LHCN-M2 (cell line): ENCODE measurements around the gene CMYA5. TPM values are rescaled to one million over a fixed set of nuclear protein-coding genes. Genes with fewer than 3 reads are reported as not detected.
"Not testable (repeated sequence)": the region's sequence is repeated elsewhere in the genome, so short reads cannot be mapped to it uniquely, and the experiment has no call there.

Source experiments
- DNase-seq: peaks from one replicate; pipeline ENCODE4 v3.0.0-alpha.2; 2012; ENCODE audit warnings: low read depth
- total RNA-seq: library from RNA; depleted of rRNA; stranded (reverse); fragments of >200 nt; gene quantifications from 2 replicates; pipeline ENCODE4 v1.2.3, GENCODE V29; 2014

Gene CMYA5
- total RNA-seq, 1 experiment from 2014 or later, result 0.06 TPM

DNA sequence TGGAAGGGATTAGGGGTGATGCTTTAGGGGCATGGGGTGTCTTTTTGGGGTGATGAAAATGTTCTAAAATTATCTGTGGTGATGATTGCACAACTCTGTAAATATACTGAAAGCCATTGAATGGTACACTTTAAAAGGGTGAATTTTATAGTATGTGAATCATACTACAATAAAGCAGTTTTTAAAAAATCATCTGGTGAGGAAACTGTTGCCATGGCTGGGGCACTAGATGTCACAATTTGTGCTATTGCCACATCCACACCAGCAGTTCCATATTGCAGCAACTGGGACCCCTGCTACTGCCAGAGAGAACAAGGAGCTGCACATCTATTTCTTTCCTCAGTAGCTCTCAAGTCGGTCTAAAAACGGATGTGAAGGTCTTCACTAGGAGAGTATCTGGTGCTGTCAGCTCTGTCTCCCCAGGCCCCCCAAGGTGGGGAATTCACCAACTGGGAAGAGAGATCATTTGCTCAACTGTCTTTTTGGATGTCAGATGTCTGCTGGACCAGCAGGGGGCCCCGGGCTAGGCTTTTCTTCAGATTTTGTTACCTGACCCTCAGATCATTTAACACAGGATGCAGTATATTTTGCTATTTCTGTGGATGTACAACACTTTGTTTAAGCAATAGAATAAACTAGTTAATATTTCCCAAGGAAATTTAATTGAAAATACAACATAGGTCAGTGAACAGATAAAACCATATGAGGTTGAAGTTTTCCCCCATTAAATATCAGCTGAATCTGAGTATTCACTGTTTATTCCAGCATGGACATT lies 13.2 kb downstream of the CMYA5 start:
- DNase-seq, result peak; percentile 43

DNA sequence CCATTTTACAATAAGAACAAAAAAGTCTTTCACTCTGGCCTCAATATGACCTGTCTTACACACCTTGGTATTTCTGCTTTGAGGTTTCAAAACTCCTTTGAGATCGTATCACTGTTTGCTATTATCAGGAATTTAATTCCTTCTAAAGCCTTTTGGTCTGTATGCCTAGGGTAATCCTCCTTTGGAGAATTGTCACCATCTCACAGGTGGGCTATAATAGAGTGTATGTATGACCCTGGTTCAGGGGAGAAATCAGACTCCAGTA lies 13.7 kb downstream of the CMYA5 start:
- DNase-seq, result no peak

DNA sequence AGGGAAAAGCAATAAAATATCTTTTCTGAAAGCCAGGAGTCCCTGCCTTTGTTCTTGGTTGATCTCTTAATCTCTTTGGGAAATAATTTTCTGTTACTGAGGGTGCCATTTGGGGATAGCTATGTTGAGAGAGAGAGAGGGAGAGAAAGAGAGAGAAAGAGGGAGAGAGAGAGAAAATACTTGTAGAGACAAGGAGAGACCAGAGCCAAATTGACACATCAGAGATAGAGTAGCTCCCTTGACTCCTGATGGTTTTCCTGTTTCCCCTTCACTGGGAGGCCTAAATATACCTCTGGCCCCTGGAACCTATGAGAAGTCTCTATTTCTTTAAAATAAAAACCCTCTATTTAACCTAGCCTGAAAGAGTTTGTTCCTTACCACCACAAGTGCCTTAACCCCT lies 14.9 kb downstream of the CMYA5 start:
- no peak for DNase-seq

GRCh38 chr5:79705632-79706031 lies 16.0 kb downstream of the CMYA5 start:
- no peak for DNase-seq

DNA sequence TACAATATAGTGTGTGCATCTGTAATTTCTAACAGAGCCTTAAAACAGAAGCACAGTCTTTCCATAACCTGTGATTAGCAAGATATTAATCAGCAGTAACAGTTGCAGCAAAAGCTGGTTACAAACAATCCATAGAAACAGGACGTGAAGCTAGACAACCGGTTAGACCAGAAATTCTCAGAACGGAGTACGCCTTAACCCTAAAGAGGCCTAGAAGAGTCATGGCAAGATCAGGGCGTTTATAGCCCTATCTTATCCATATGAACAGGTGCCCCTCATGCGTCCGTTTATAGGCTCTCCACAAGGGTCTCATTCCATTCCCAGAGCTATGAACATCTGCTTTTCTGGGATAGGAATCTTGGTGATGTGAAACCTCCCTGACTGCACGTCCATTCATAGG lies 16.7 kb downstream of the CMYA5 start:
- not testable (repeated sequence) for DNase-seq

GRCh38 chr5:79707535-79707934 lies 17.9 kb downstream of the CMYA5 start:
- DNase-seq, result no peak

- no peak for DNase-seq
Measured at GRCh38 chr5:79712741-79713140, 23.1 kb downstream of the CMYA5 start.

DNA sequence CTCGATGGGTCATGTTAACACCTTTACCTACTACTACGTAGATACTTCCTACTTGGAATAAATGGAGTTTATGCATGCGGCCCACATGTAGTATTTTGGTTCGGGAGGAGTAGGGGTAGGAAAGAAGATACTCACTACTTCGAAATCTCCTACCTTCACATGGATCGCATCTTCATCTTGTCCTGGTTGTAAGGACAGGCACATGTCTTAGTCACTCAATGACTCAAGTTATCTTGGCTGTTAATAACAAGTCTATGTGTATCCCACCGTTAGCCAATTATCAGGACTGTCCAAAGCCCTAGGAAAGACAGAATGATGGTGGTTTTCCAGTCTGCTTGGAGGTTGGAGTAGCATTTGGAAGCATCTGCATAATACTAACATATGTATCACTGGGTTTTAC lies 24.1 kb downstream of the CMYA5 start:
- no peak for DNase-seq

DNA sequence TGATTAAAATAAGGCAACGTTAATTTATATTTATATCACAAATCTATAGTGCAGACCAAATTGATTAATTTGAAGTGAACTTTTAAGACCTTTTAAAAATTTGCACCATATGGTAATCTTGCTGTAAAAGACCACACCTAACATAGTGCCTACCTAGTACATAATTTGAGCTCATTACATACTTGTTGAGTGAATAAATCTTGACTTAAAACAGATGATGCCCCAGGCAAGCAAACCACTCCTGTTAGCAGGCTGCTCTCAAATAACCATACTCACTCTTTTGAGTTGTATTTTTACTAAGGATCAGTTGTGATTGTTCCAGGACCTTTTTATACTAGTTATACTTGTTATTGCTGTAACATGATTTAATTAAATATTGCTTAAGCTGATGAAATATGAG lies 27.2 kb downstream of the CMYA5 start:
- no peak for DNase-seq

- no peak for DNase-seq
Measured at GRCh38 chr5:79720096-79720495, 30.5 kb downstream of the CMYA5 start.

DNA sequence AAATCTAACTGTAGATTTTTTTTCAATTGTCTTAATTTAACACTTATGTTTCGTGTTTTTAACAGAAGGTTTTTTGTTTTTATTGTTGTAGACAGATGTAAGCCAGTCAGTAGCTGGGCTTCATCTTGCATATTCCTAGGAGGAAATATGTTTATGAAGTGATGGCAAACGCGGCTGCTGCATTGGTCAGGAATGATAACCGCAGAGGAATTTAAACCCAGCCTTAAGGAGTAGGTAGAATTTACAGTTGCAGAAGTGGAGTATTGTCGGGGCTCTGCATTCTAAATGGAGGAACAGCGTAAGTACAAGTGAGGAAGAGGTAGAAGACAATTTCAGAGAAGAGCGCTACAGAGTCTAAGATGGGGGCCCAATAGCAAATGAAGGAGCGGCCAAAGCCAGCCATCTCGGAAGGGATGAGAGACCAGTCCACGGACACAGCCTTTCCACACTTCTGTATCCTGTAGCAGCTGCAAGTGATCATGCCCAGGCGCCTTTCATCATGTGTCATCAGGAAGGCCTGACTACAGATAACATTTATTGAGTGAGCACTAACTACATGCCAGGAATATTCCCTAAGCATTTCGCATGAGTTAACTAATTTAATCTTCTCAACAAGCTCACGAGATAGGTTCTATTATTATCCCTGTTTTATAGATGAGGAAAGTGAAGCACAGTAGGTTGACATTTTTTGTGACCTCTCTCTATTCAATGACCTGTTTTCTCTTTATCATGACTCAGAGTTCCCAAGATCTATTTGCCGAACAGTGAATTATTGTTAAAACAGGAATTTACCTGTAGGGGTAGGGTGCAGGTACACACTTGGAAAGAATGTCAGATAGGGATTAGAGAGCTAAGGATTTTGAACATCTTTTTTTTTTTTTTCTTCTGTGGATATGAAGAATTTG lies 38.1 kb downstream of the CMYA5 start:
- DNase-seq, result peak; percentile 2

- DNase-seq, result no peak
Measured at GRCh38 chr5:79728396-79728795, 38.8 kb downstream of the CMYA5 start.

DNA sequence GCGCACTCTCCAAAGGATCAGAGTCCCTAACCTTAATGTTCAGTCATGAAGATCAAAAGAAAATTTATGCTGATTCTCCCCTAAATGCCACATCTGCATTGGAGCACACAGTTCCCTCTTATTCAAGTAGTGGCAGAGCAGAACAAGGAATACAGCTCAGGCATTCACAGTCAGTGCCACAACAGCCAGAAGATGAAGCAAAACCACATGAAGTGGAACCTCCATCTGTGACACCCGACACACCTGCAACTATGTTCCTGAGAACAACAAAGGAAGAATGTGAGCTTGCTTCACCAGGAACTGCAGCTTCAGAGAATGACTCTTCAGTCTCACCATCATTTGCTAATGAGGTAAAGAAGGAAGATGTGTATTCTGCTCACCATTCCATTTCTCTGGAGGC lies 40.0 kb downstream of the CMYA5 start:
- DNase-seq, result no peak

GRCh38 chr5:79730564-79730963 lies 40.9 kb downstream of the CMYA5 start:
- no peak for DNase-seq

DNA sequence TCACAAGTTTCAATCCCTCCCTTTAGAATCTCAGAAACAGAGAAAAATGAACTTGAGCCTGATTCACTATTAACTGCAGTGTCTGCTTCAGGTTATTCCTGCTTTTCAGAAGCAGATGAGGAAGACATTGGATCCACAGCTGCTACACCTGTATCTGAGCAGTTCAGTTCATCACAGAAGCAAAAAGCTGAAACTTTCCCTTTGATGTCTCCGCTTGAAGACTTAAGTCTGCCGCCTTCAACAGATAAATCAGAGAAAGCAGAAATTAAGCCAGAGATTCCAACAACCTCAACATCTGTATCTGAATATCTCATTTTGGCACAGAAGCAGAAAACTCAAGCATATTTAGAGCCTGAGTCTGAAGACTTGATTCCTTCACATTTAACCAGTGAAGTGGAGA lies 42.1 kb downstream of the CMYA5 start:
- DNase-seq, result no peak

DNA sequence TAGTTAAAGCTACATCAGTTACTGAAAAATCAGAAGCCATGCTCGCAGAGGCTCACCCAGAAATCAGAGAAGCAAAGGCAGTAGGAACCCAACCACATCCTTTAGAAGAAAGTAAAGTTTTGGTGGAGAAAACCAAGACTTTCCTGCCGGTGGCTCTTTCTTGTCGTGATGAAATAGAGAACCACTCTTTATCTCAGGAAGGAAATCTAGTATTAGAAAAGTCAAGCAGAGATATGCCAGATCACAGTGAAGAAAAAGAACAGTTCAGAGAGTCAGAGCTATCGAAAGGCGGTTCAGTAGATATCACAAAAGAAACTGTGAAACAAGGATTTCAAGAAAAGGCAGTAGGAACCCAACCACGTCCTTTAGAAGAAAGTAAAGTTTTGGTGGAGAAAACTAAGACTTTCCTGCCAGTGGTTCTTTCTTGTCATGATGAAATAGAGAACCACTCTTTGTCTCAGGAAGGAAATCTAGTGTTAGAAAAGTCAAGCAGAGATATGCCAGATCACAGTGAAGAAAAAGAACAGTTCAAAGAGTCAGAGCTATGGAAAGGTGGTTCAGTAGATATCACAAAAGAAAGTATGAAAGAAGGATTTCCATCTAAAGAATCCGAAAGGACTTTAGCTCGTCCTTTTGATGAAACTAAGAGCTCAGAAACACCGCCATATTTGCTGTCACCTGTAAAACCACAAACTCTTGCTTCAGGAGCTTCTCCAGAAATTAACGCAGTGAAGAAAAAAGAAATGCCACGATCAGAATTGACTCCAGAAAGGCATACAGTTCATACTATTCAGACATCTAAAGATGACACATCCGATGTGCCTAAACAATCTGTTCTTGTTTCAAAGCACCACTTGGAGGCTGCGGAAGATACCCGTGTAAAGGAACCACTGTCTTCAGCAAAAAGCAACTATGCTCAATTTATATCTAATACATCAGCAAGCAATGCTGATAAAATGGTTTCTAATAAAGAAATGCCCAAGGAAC lies 47.2 kb downstream of the CMYA5 start:
- no peak for DNase-seq

DNA sequence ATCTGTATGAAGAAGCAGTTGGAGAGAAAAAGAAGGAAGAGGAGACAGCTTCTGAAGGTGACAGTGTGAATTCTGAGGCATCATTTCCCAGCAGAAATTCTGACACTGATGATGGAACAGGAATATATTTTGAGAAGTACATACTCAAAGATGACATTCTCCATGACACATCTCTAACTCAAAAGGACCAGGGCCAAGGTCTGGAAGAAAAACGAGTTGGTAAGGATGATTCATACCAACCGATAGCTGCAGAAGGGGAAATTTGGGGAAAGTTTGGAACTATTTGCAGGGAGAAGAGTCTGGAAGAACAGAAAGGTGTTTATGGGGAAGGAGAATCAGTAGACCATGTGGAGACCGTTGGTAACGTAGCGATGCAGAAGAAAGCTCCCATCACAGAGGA lies 48.7 kb downstream of the CMYA5 start:
- no peak for DNase-seq

DNA sequence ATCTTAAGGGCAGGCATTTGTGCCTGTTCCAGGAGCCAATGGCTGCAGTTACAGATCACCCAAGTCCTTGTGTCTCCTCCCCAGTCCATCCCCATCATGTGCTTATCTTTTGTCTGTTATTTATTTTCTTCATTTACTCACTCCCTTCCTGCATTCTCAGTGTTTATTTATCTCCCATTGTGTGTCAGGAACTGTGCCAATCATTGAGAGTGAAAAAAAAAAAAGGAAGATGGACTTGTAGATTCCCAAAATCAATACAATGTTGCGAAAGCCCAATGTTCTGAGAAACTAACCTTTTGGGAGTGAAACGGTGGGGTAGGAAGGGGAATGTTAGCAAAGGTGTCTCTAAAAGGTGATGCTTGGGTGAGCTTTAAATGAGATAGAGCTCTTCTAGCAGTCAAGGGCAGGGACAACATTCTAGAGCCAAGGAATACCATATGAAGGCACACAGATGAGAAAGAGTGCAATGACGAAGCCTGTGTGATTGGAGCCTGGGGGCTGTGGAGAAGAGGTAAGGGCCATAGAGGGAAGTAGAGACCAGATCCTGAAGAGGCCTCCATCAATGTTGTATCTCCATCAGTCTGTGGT lies 53.0 kb downstream of the CMYA5 start:
- no peak for DNase-seq

GRCh38 chr5:79743846-79744605 lies 54.4 kb downstream of the CMYA5 start:
- peak; percentile 3 for DNase-seq

- no peak for DNase-seq
Measured at GRCh38 chr5:79745255-79745654, 55.6 kb downstream of the CMYA5 start.
